HG02852 (cell line): ENCODE results near the gene TCIRG1.
A peak's percentile ranks its signal among the peaks of the same experiment; 100 is the strongest.
"Not testable (repeated sequence)": the region's sequence is repeated elsewhere in the genome, so short reads cannot be mapped to it uniquely, and the experiment has no call there.

Source experiments
- ATAC-seq: cut with Tn5 transposase; IDR thresholded peaks from one replicate; pipeline ENCODE4 v1.9.1; 2021; ENCODE audit warnings: mild to moderate bottlenecking, moderate library complexity; ENCODE audit not compliant: unreplicated experiment

The TCIRG1 gene

GRCh38 chr11:68038718-68039525 lies at the start of gene TCIRG1:
TSS of gene TCIRG1 (plus strand) at chr11:68039025. CDS start at chr11:68041272, 2,247 bp downstream.
- ATAC-seq = no peak

DNA sequence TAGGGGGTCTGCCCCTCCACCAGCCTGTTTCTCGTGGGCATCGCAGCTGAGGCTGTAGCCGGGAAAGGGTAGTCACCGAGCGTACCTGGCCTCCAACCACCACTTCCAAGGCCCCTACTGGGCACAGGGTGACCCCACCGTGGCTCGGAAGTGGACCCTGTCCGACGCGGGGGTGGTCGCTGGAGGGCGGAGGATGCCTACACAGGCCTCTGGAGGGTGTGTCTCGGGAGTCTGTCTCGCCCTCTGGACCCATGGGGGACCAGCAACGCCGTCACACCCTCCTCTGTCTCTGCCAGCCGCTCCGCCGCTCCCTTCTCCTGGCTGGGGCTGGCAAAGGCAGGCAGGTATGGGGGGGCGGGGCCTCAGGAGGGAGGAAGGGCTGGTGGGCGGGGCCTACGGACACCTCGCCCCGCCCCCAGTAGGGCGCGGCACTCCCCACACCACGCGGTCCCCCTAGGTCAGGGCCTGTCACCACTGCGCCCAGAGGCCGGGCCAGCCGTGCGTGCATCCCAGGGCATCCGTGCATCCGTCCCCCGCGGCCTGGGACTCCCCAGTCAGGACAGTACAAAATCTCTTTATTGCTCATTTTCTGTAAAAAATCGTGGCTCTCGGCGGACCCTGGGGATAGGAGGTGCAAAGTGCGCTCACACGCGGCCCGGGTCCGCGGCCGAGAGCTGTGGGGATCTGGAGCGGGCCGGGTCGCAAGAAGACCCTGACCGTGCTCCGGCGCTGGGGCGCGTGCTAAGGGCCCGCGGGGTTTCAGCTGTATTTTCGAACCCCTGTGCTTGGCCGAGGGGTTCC lies 48.1 kb upstream of the TCIRG1 start:
- ATAC-seq = not testable (repeated sequence)

DNA sequence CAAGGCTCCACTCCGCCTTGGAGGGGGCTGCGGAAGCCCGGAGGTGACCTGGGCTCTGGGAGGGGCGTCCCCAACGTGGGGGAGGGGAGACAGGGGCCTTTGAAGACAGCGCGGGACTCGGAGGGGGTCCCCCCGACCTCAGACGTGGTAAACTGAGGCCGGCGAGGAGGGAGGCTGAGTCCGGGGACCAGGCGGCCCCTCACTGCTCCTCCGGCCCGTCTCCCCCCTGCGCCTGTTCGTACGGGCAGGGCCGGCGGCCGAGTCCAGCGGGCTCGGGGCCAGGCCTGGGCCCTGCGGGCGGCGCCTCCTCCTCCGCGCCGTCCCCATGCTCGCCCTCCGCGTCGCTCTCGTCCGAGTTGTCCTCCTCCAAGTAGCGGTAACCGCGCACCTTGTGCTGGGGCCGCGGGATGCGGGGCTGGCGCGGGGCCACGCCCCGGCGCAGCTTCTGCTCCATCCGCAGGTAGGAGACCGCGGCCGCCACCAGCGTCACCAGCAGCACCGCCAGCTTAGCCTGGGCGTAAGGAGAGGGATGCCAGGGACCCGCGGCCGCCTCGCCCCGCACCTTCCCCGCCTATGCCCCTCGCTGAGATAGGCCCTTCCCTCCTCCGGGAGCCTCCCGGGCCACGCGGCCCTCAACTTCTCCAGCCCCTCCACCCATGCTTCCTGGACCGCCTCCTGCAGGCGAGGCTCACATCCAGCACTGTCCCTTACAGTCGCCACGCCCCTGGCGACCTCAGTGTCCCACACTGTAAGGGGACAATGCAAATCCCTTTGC lies 47.3 kb upstream of the TCIRG1 start:
- not testable (repeated sequence) for ATAC-seq

GRCh38 chr11:67993821-67994220 lies 45.0 kb upstream of the TCIRG1 start:
- not testable (repeated sequence) for ATAC-seq

DNA sequence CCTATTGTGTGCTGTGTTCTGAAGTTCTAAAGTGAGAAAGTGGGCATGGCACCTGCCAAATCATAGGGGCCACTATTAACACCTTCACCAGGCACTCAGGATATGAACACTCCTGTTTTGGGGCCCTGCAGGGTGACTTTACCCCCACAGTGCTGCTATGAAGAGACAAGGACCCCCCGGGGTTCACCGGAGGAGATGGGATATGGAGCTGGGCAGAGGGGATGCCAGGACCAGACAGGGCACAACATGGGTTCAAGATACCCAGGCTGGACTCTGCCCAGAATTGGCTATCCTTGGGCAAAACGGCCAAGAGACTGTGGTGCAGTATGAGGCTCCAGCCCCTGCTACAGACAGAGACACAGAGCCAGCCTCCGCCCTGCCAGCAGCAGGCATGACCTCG lies 44.4 kb upstream of the TCIRG1 start:
- not testable (repeated sequence) for ATAC-seq

GRCh38 chr11:67995129-67995528 lies 43.7 kb upstream of the TCIRG1 start:
- ATAC-seq = not testable (repeated sequence)

- not testable (repeated sequence) for ATAC-seq
Observed at GRCh38 chr11:67995579-67995978, 43.2 kb upstream of the TCIRG1 start.

- ATAC-seq = no peak
Observed at GRCh38 chr11:67996051-67996450, 42.8 kb upstream of the TCIRG1 start.

GRCh38 chr11:67996622-67997474 lies 42.0 kb upstream of the TCIRG1 start:
- ATAC-seq = no peak

DNA sequence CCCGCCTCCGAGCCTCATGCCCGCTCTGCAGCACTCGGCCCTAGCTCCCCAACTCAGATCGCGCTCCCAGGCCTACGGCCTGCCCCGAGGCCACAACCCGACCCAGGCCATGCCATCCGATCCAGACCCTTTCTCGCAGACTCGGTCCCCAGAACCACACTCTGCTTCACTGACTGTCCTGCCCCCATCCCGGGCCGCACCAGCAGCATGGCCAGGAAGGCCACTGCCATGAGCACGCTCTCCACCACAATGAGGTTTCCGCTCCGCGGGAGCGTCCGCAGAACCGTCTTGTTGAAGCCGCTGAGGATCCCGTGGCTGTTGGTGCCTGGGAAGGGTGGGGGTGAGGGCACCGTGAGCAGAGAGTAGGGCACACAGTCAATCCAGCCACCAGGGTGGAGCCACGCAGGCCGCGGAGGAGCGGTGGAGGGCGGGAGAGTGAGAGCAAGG lies 41.3 kb upstream of the TCIRG1 start:
- ATAC-seq = no peak

- ATAC-seq = no peak
Observed at GRCh38 chr11:67998150-67999045, 40.4 kb upstream of the TCIRG1 start.

- ATAC-seq = no peak
Observed at GRCh38 chr11:67999201-67999629, 39.6 kb upstream of the TCIRG1 start.

DNA sequence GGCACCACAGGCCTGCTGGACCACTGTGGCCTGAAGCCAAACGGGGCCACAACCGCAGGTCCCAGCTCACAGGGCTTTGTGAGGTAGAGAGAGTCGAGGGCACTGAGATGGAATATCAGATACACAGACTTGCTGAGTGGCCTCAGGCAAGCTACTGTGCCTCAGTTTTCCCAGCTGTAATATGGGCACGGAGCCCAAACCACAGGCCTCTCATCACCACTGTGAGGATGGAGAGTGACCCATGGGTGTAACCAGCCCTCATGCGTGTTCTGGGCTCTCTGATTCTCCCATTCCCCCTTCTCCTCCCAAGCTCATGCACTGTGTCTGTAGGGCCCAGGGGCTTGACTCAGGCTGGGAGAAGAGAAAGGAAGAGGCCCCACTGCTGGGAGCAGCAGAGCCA lies 39.1 kb upstream of the TCIRG1 start:
- ATAC-seq = no peak

DNA sequence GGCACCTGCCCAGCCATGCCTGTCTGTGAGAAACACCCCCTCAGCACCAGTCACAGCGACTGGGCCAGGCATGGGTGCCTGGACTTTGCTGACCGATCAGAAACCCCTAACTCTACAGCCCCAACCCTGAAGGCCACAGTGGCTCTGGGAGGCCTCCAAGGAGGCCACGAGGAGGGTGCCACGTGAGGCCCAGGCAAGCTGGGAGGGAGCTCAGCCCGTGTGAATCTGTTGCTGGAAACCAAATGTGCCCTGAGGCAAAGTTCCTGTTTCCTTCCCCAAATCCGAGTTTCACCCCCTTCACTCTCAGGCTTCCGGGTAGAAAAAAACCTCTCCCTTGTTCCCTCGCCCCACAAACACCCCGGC lies 36.3 kb upstream of the TCIRG1 start:
- ATAC-seq = peak; percentile 9

DNA sequence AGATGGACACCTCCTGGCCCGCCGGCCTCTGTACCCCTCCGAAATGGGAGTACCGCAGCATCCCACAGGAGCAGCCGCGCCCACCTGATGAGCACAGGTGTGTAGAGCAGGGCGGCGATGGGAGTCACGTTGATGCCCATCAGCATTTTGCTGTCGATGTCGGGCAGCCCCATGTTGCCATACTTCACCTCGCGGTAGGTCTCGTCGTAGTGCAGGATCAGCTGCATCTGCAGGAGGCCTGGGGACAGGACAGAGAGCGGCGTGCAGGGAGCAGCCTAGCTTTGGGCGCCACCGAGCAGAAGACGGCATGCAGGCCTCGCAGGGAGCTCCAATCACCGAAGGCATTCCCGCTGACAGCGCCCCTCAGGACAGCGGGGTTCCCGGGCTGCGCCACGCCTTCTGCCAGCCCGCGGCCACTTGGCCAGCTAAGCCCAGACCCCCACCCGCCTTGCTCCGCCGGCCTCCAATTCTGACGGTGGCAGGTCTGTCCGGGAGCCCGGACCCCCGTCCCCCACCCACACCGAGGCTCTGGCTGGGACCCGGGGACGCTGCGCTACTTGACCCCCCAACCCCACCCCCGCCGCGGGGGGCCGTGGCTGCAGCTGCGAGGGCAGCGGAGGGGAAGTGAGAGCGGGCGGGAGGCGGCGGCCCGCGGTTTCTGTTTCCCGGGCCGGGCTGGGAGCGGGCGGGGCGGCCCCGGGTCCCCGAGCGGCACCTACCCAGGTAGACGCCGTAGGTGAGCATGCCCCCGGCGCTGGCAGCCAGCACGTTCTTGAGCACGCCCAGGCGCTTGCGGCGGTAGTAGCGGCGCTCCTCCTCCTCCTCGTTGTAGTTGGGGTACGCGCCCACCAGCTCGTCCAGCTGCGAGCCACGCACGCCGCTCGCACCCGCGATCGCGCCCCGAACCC lies 35.6 kb upstream of the TCIRG1 start:
- ATAC-seq = peak; percentile 36

DNA sequence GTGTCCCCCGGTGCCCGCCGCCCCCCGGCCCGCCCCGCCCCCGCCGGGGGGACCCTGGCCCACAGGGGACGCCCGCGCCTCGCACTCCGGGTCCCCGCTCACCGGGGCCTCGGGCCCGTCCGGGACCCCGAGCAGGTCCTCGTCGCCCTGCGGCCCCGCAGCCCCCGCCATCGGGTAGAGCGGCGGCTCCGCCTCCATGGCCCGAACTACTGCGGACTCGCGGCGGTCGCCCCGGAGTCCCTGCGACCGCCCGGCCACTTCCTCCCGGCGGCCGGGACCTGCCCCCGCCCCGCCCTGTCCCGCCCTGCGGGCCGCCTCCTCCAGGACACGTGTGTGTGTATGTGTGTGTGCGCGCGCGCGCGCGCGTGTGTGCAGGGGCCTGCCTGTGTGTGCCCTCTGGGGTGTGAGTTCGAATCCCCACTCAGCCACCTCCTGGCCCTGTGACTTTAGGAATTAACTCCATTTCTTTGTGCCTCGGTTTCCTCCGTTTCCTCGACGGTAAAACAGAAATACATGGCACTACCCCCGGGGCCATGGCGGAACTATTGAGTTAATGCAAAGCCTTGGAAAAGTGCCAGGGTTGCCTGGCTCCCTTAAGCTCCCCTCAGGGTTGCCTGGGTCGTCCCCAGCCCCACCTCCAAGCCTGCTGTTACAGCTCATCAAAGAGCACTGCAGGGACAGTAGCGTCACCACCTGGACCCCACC lies 34.8 kb upstream of the TCIRG1 start, which contains the start of gene UNC93B1:
Gene UNC93B1, minus strand, starts transcription at position 252 of the 705 bp plus-strand sequence. Its CDS starts 54 bp downstream, at position 198.
- ATAC-seq = peak; percentile 54

DNA sequence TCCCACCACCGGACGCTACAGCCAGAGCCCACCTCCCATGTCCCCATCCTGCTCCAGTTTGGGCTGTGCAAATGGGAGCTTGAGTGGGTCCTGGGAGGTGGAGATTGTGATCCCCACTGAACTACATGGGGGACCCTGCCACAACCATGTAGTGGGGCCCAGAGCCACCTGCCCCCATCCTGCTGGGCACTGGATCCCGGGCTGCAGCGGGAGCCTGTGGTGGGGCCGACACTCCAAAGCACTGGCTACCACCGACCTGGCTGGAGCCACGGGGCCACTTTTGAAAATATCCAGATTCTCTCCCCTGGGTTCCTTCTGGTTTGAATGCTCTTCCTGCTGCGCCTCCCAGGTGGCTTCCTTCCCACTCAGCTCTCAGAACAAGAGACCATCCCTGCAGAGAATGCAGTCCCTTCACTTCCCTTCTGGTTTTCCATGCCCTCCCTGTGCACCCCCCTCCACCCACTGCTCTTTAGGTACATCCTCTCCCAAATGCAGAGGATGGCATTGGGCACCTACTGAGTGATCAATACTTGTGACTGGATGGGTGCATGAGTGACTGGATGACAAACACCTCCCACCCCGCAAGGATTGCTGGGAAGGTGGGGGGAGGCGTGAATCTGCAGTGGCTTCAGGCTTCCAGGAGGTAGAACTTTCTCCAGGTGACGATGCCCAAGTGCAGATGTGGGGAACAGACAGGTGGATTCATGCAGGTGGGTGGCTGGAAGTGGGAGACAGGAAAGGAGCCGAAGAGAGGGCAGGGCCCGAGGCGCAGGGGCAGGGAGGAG lies 34.1 kb upstream of the TCIRG1 start:
- ATAC-seq = no peak
